ENCODE data around the gene ZC3H13. TPM values are rescaled to one million over a fixed set of nuclear protein-coding genes. Genes with fewer than 3 reads are reported as not detected.

The ZC3H13 gene
- total RNA-seq, 2 experiments from 2014 or later: 27.2 to 43.9 TPM

DNA sequence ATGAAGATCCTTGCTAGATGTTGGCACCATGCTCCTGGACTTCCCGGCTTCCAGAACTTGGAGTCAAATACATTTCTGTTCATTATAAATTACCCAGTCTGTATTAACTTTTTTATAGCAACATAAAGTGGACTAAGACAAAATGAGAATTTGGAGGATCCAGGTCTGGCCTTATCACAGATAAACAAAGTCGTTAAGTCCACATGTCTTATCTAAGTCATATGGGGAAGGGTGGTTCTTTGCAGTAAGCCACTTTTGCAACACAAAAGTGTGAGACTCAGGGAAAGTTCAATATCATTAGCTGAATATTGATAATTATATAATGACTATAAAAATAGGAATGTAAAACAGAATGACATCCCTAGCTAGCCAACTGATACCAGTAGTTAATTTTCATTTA lies 109.4 kb downstream of the ZC3H13 start:
- BruUV-seq (replicated peaks): no TSS peak
- no peaks in the 10 kb centered on the region for H3K79me2 ChIP-seq (ENCODE audit: insufficient read depth, low read depth, low read length)
- H3K4me2 ChIP-seq (ENCODE audit: low read length): no peak overlapping the region
- H3K27ac ChIP-seq (ENCODE audit: low read depth, low read length, poor library complexity, severe bottlenecking): no peak overlapping the region
- H3K36me3 ChIP-seq (ENCODE audit: insufficient read depth, low read length): no peaks in the 10 kb centered on the region
- H4K20me1 ChIP-seq (ENCODE audit: insufficient read depth, low read length): no peaks in the 10 kb centered on the region
- no peak for DNase-seq (ENCODE audit: low spot score)
- H3K9me2 ChIP-seq (ENCODE audit: insufficient read depth, low read length): no peaks in the 10 kb centered on the region
- intact Hi-C loops (cut with micrococcal nuclease; ENCODE audit: unreplicated experiment): no loop called here
- TF ChIP-seq EZH2phosphoT487 (IDR thresholded peaks at IDR 0.05; ENCODE audit: borderline replicate concordance, low read depth, low read length): no peak
- TF ChIP-seq, protein P1, sequence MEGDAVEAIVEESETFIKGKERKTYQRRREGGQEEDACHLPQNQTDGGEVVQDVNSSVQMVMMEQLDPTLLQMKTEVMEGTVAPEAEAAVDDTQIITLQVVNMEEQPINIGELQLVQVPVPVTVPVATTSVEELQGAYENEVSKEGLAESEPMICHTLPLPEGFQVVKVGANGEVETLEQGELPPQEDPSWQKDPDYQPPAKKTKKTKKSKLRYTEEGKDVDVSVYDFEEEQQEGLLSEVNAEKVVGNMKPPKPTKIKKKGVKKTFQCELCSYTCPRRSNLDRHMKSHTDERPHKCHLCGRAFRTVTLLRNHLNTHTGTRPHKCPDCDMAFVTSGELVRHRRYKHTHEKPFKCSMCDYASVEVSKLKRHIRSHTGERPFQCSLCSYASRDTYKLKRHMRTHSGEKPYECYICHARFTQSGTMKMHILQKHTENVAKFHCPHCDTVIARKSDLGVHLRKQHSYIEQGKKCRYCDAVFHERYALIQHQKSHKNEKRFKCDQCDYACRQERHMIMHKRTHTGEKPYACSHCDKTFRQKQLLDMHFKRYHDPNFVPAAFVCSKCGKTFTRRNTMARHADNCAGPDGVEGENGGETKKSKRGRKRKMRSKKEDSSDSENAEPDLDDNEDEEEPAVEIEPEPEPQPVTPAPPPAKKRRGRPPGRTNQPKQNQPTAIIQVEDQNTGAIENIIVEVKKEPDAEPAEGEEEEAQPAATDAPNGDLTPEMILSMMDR (conservative IDR thresholded peaks at IDR 0.05; ENCODE audit: low read length): no peak
- no peak overlapping the region for H3K4me3 ChIP-seq (ENCODE audit: low read depth, low read length, poor library complexity, severe bottlenecking)
- CTCF ChIA-PET (ENCODE audit: unreplicated experiment): no interaction called here
- no peaks in the 10 kb centered on the region for H3K9me3 ChIP-seq (ENCODE audit: low read length)
- H3K4me1 ChIP-seq (ENCODE audit: insufficient read depth, low read length, poor library complexity, severe bottlenecking): no peaks in the 10 kb centered on the region
- POLR2A ChIA-PET: interaction anchor here (0.7 kb wide), 1 partner anchor 52 kb away, joined by 3 read pairs; no protein-coding TSS in a partner anchor
- no peak overlapping the region for H2AFZ ChIP-seq (ENCODE audit: low read length)

DNA sequence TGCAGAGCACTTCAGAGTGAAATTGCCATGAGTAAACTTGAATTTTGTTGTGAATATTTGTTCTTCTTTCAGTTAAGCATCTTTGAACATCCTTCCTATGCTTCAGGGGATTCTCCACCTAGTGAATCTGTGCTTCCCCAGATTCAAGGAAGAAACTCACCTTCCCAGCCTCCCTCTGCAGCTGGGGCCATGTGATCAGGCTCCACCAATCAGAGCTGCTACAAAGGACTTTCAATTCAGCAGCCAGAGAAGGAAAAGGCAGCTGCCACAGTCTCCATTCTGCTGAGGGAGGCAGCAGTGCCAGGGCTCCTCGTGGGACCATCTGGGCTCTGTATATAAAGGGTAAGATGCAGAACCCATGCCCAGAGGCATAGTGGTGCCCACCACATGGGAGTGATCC lies 111.3 kb downstream of the ZC3H13 start:
- Histone ChIP-seq H3K36me3 (ENCODE audit: insufficient read depth, low read length) (no peaks in the 10 kb centered on the region), H3K9me3 (ENCODE audit: low read length) (no peaks in the 10 kb centered on the region), H3K79me2 (ENCODE audit: insufficient read depth, low read depth, low read length) (no peaks in the 10 kb centered on the region), H3K4me2 (ENCODE audit: low read length) (no peak overlapping the region), H2AFZ (ENCODE audit: low read length) (no peak overlapping the region), H3K9me2 (ENCODE audit: insufficient read depth, low read length) (no peaks in the 10 kb centered on the region), H4K20me1 (ENCODE audit: insufficient read depth, low read length) (no peaks in the 10 kb centered on the region), H3K4me3 (ENCODE audit: low read depth, low read length, poor library complexity, severe bottlenecking) (no peak overlapping the region), H3K4me1 (ENCODE audit: insufficient read depth, low read length, poor library complexity, severe bottlenecking) (no peaks in the 10 kb centered on the region), H3K27ac (ENCODE audit: low read depth, low read length, poor library complexity, severe bottlenecking) (no peak overlapping the region)
- no peak for DNase-seq (ENCODE audit: low spot score)
- CTCF ChIA-PET (ENCODE audit: unreplicated experiment): no interaction called here
- TF ChIP-seq EZH2phosphoT487 (IDR thresholded peaks at IDR 0.05; ENCODE audit: borderline replicate concordance, low read depth, low read length): no peak
- TF ChIP-seq, protein P1 (conservative IDR thresholded peaks at IDR 0.05; ENCODE audit: low read length): no peak
- BruUV-seq (replicated peaks): no TSS peak
- POLR2A ChIA-PET: no interaction called here
- intact Hi-C loops (cut with micrococcal nuclease; ENCODE audit: unreplicated experiment): no loop called here

DNA sequence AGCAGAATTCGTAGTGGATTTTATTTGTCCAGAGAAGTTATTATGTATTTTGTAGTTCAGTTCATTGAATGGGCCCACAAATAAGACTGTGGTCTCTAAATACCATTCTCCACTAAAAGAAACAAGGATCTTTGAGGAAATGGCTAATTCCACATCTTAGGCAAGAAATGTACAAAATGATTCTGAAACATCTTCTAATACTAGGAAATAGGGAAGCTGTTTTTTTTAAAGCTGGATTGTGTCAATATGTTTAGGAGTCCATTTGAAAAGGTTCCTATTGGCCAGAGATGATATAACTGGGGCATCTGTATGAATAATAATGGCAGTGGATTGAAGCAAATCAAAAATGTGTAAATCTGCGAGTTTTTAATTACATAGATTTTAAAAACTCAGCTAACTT lies 112.5 kb downstream of the ZC3H13 start:
- POLR2A ChIA-PET: interaction anchor here (1.0 kb wide), 1 partner anchor 9 kb away, joined by 6 read pairs; no protein-coding TSS in a partner anchor

More for the DNA sequence above, 112.5 kb downstream of the ZC3H13 start:
- H3K9me2 ChIP-seq (ENCODE audit: insufficient read depth, low read length): no peaks in the 10 kb centered on the region
- BruUV-seq (replicated peaks): no TSS peak
- H2AFZ ChIP-seq (ENCODE audit: low read length): no peak overlapping the region
- no peak overlapping the region for H3K4me2 ChIP-seq (ENCODE audit: low read length)
- H3K4me3 ChIP-seq (ENCODE audit: low read depth, low read length, poor library complexity, severe bottlenecking): no peak overlapping the region
- H3K9me3 ChIP-seq (ENCODE audit: low read length): no peaks in the 10 kb centered on the region
- no peak overlapping the region for H3K27ac ChIP-seq (ENCODE audit: low read depth, low read length, poor library complexity, severe bottlenecking)
- no peaks in the 10 kb centered on the region for H3K36me3 ChIP-seq (ENCODE audit: insufficient read depth, low read length)
- intact Hi-C loops (cut with micrococcal nuclease; ENCODE audit: unreplicated experiment): no loop called here
- DNase-seq (ENCODE audit: low spot score): no peak
- H3K79me2 ChIP-seq (ENCODE audit: insufficient read depth, low read depth, low read length): no peaks in the 10 kb centered on the region
- H3K4me1 ChIP-seq (ENCODE audit: insufficient read depth, low read length, poor library complexity, severe bottlenecking): no peaks in the 10 kb centered on the region
- CTCF ChIA-PET (ENCODE audit: unreplicated experiment): no interaction called here
- no peak for TF ChIP-seq EZH2phosphoT487 (IDR thresholded peaks at IDR 0.05; ENCODE audit: borderline replicate concordance, low read depth, low read length)
- TF ChIP-seq, protein P1 (conservative IDR thresholded peaks at IDR 0.05; ENCODE audit: low read length): no peak
- no peaks in the 10 kb centered on the region for H4K20me1 ChIP-seq (ENCODE audit: insufficient read depth, low read length)

Data from OCI-LY7 (cell line).